ENCODE data around the gene SELENOF. TPM values are rescaled to one million over a fixed set of nuclear protein-coding genes. Genes with fewer than 3 reads are reported as not detected.

SELENOF gene
- total and polyA plus RNA-seq, 10 of the 15 experiments (the other 5 are each of a cell fraction or from before 2014, with no cell fraction given), result 98.7 to 254 (median 172) TPM

DNA sequence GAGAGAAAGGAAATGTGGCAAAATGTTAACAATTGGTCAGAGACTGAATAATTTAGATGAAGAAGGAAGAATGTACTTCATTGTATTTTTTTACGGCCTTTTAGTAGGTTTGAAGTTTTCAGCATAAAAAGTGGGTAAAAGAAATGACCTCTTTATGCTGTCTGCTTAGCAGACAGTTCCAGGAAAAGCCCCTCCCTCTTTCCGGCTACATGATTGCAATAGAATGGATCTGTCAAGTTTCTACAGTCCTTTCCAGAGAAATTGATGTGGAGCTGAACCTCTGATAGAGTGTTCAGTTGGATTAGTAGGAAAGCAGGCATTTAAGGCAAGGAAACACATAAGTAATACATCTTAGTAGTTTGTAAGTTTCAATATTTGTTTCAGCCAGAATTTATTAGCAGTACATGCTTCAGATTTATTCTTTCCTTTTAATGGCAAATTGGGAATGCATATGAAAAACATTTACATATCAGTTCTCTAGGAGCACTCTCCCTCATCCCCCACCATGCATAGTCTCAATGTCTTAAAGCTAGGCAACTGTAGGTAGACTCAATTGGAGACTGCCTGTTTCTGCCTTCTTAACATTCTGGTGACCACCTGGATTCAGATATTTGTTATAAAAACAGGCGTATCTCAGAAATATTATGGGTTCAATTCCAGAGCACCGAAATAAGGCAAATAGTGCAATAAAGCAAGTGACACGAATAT, 36.9 kb upstream of the SELENOF start:
- 97% methylated on average over 5 of the region's 5 CpGs for WGBS (ENCODE audit: insufficient coverage, insufficient replicate concordance, low lambda C conversion rate, missing lambda C conversion rate)
- BruUV-seq (replicated peaks), result no TSS peak
- TF ChIP-seq POU2F2 (IDR thresholded peaks at IDR 0.05; ENCODE audit: borderline replicate concordance, low read depth, low read length), result no peak
- no peak for TF ChIP-seq BCLAF1 (IDR thresholded peaks at IDR 0.05)
- no peak for TF ChIP-seq NBN (IDR thresholded peaks at IDR 0.05)
- no peak for TF ChIP-seq JUND (IDR thresholded peaks at IDR 0.05; ENCODE audit: low read depth, low read length)
- no peak for TF ChIP-seq KLF5 (IDR thresholded peaks at IDR 0.05; ENCODE audit: partially characterized antibody)
- TF ChIP-seq SKIL (IDR thresholded peaks at IDR 0.05; ENCODE audit: low read depth, poor library complexity, severe bottlenecking), result no peak
- TF ChIP-seq NFYB (IDR thresholded peaks at IDR 0.05; ENCODE audit: insufficient read depth, low read depth, low read length), result no peak
- TF ChIP-seq, protein P1, sequence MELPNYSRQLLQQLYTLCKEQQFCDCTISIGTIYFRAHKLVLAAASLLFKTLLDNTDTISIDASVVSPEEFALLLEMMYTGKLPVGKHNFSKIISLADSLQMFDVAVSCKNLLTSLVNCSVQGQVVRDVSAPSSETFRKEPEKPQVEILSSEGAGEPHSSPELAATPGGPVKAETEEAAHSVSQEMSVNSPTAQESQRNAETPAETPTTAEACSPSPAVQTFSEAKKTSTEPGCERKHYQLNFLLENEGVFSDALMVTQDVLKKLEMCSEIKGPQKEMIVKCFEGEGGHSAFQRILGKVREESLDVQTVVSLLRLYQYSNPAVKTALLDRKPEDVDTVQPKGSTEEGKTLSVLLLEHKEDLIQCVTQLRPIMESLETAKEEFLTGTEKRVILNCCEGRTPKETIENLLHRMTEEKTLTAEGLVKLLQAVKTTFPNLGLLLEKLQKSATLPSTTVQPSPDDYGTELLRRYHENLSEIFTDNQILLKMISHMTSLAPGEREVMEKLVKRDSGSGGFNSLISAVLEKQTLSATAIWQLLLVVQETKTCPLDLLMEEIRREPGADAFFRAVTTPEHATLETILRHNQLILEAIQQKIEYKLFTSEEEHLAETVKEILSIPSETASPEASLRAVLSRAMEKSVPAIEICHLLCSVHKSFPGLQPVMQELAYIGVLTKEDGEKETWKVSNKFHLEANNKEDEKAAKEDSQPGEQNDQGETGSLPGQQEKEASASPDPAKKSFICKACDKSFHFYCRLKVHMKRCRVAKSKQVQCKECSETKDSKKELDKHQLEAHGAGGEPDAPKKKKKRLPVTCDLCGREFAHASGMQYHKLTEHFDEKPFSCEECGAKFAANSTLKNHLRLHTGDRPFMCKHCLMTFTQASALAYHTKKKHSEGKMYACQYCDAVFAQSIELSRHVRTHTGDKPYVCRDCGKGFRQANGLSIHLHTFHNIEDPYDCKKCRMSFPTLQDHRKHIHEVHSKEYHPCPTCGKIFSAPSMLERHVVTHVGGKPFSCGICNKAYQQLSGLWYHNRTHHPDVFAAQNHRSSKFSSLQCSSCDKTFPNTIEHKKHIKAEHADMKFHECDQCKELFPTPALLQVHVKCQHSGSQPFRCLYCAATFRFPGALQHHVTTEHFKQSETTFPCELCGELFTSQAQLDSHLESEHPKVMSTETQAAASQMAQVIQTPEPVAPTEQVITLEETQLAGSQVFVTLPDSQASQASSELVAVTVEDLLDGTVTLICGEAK (IDR thresholded peaks at IDR 0.05; ENCODE audit: borderline replicate concordance), result no peak
- TF ChIP-seq RB1 (IDR thresholded peaks at IDR 0.05; ENCODE audit: borderline replicate concordance), result no peak
- no peak for TF ChIP-seq MTA3 (IDR thresholded peaks at IDR 0.05; ENCODE audit: borderline replicate concordance, low read length)
- no peak for TF ChIP-seq GABPA (IDR thresholded peaks at IDR 0.05; ENCODE audit: low read depth)
- no peak for TF ChIP-seq NR2F1 (conservative IDR thresholded peaks at IDR 0.05)
- TF ChIP-seq, protein P2, sequence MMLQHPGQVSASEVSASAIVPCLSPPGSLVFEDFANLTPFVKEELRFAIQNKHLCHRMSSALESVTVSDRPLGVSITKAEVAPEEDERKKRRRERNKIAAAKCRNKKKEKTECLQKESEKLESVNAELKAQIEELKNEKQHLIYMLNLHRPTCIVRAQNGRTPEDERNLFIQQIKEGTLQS (IDR thresholded peaks at IDR 0.05; ENCODE audit: borderline replicate concordance, extremely low read depth, low read depth, low read length), result no peak
- TF ChIP-seq RELA (IDR thresholded peaks at IDR 0.05; ENCODE audit: borderline replicate concordance, partially characterized antibody), result no peak
- TF ChIP-seq RCOR1 (conservative IDR thresholded peaks at IDR 0.05; ENCODE audit: low read depth, low read length), result no peak

More for the DNA sequence above, 36.9 kb upstream of the SELENOF start:
- CTCF ChIA-PET, result no interaction called here
- H3K27me3 ChIP-seq (replicated peaks in 1 of 2; ENCODE audit: control insufficient read depth in 2 of 2, insufficient read depth in 2 of 2, low read length in 1 of 2), result no peaks in the 10 kb centered on the region
- POLR2A ChIA-PET, result no interaction called here
- no peak for FAIRE-seq
- DNase-seq (ENCODE audit: low read depth, low spot score), result no peak
- ATAC-seq, result no peak
- intact Hi-C loops (cut with micrococcal nuclease; ENCODE audit: unreplicated experiment), result no loop called here
- in situ Hi-C loops (cut with MboI), result no loop called here
- no peak overlapping the region for H3K9ac ChIP-seq (ENCODE audit: control insufficient read depth, insufficient read depth, low read length)
- H3K9me3 ChIP-seq (replicated peaks; ENCODE audit: control insufficient read depth, insufficient read depth, low read length), result no peaks in the 10 kb centered on the region; the same call in 2 of the 3 replicates
- H2AFZ ChIP-seq (ENCODE audit: control insufficient read depth, low read depth, low read length), result no peak overlapping the region
- H3K27ac ChIP-seq (ENCODE audit: control insufficient read depth, insufficient read depth), result no peak overlapping the region
- H3K4me1 ChIP-seq (ENCODE audit: control insufficient read depth, insufficient read depth, low read length), result no peaks in the 10 kb centered on the region
- no peak overlapping the region for H3K4me2 ChIP-seq (ENCODE audit: control insufficient read depth, insufficient read depth)
- no peak overlapping the region for H3K4me3 ChIP-seq
- SMC1A ChIA-PET (ENCODE audit: uncharacterized antibody, unreplicated experiment), result no interaction called here
- no peaks in the 10 kb centered on the region for H4K20me1 ChIP-seq (ENCODE audit: control insufficient read depth, insufficient read depth)
- RAD21 ChIA-PET (ENCODE audit: unreplicated experiment), result no interaction called here
- H3K79me2 ChIP-seq (ENCODE audit: control insufficient read depth, insufficient read depth, low read length), result peaks cover 23% of the 10 kb centered on the region
- no peaks in the 10 kb centered on the region; a peak in 1 of 4 replicates for H3K36me3 ChIP-seq (ENCODE audit: control insufficient read depth in 2 of 2, insufficient read depth in 2 of 2, low read length in 1 of 2)
